HEK293 (cell line): ENCODE results near the gene TMEM205.
A peak's percentile ranks its signal among the peaks of the same experiment; 100 is the strongest.

ENCODE experiments used
- BCL11B ChIP-seq: fragments of 450-650 bp; formaldehyde crosslinking; IDR thresholded peaks from 2 replicates; pipeline ENCODE4 v1.5.1; 2016; ENCODE audit warnings: low read depth, missing biosample characterization, missing genetic modification characterization
- HOXA7 ChIP-seq: sonication (generic); formaldehyde crosslinking; IDR thresholded peaks from 2 replicates; pipeline ENCODE4 v1.8.1; 2022; ENCODE audit warnings: missing genetic modification reagents, borderline replicate concordance
- KLF1 ChIP-seq: fragments of 450-650 bp; formaldehyde crosslinking; IDR thresholded peaks from 2 replicates; pipeline ENCODE4 v1.5.1; 2016; ENCODE audit warnings: missing biosample characterization, missing genetic modification characterization
- KLF7 ChIP-seq: fragments of 450-650 bp; formaldehyde crosslinking; IDR thresholded peaks from 2 replicates; pipeline ENCODE4 v1.5.1; 2016; ENCODE audit warnings: missing biosample characterization, missing genetic modification characterization, borderline replicate concordance
- MEIS1 ChIP-seq: sonication (generic); formaldehyde crosslinking; IDR thresholded peaks from 2 replicates; pipeline ENCODE4 v1.8.1; 2022; ENCODE audit warnings: missing genetic modification reagents, mild to moderate bottlenecking, borderline replicate concordance
- OSR2 ChIP-seq: fragments of 450-650 bp; formaldehyde crosslinking; IDR thresholded peaks from 2 replicates; pipeline ENCODE4 v1.5.1; 2016; ENCODE audit warnings: missing biosample characterization, missing genetic modification characterization
- REPIN1 ChIP-seq: fragments of 450-650 bp; formaldehyde crosslinking; IDR thresholded peaks from 2 replicates; pipeline ENCODE4 v1.5.1; 2017; ENCODE audit warnings: missing biosample characterization, missing genetic modification characterization, low read depth
- SCRT1 ChIP-seq: fragments of 450-650 bp; formaldehyde crosslinking; IDR thresholded peaks from 2 replicates; pipeline ENCODE4 v1.5.1; 2016; ENCODE audit warnings: missing biosample characterization, missing genetic modification characterization, borderline replicate concordance
- TCF7L2 ChIP-seq: IDR thresholded peaks from 2 replicates; pipeline ENCODE4 v1.6.1; 2011; ENCODE audit warnings: low read depth, mild to moderate bottlenecking, inconsistent platforms, low read length, moderate library complexity, borderline replicate concordance
- ZBTB1 ChIP-seq: fragments of 450-650 bp; formaldehyde crosslinking; IDR thresholded peaks from 2 replicates; pipeline ENCODE4 v1.5.1; 2016; ENCODE audit warnings: missing biosample characterization, missing genetic modification characterization
- ZIC2 ChIP-seq: fragments of 450-650 bp; formaldehyde crosslinking; IDR thresholded peaks from 2 replicates; pipeline ENCODE4 v1.5.1; 2016; ENCODE audit warnings: missing biosample characterization, missing genetic modification characterization
- ZNF112 ChIP-seq: fragments of 450-650 bp; formaldehyde crosslinking; IDR thresholded peaks from 2 replicates; pipeline ENCODE4 v1.5.0; 2017; ENCODE audit warnings: missing biosample characterization, missing genetic modification characterization
- ZNF121 ChIP-seq: fragments of 450-650 bp; formaldehyde crosslinking; IDR thresholded peaks from 2 replicates; pipeline ENCODE4 v1.5.1; 2016; ENCODE audit warnings: missing biosample characterization, missing genetic modification characterization
- ZNF138 ChIP-seq: fragments of 450-650 bp; formaldehyde crosslinking; IDR thresholded peaks from 2 replicates; pipeline ENCODE4 v1.5.1; 2016; ENCODE audit warnings: missing biosample characterization, missing genetic modification characterization, borderline replicate concordance
- ZNF174 ChIP-seq: fragments of 450-650 bp; formaldehyde crosslinking; IDR thresholded peaks from 2 replicates; pipeline ENCODE4 v1.5.0; 2017; ENCODE audit warnings: missing biosample characterization, mild to moderate bottlenecking, missing genetic modification characterization
- ZNF19 ChIP-seq: fragments of 450-650 bp; formaldehyde crosslinking; IDR thresholded peaks from 2 replicates; pipeline ENCODE4; 2016; ENCODE audit warnings: missing biosample characterization, missing genetic modification characterization, low read depth
- ZNF211 ChIP-seq: fragments of 450-650 bp; formaldehyde crosslinking; IDR thresholded peaks from 2 replicates; pipeline ENCODE4 v1.5.1; 2016; ENCODE audit warnings: low read depth, missing biosample characterization, missing genetic modification characterization
- ZNF221 ChIP-seq: fragments of 450-650 bp; formaldehyde crosslinking; IDR thresholded peaks from 2 replicates; pipeline ENCODE4 v1.5.1; 2017; ENCODE audit warnings: missing biosample characterization, missing genetic modification characterization, borderline replicate concordance
- ZNF223 ChIP-seq: fragments of 450-650 bp; formaldehyde crosslinking; IDR thresholded peaks from 2 replicates; pipeline ENCODE4 v1.5.1; 2016; ENCODE audit warnings: missing biosample characterization, missing genetic modification characterization
- ZNF239 ChIP-seq: fragments of 450-650 bp; formaldehyde crosslinking; IDR thresholded peaks from 2 replicates; pipeline ENCODE4 v1.5.1; 2016; ENCODE audit warnings: missing biosample characterization, missing genetic modification characterization
- ZNF324 ChIP-seq: fragments of 450-650 bp; formaldehyde crosslinking; IDR thresholded peaks from 2 replicates; pipeline ENCODE4 v1.5.1; 2016; ENCODE audit warnings: missing biosample characterization, missing genetic modification characterization
- ZNF354C ChIP-seq: fragments of 450-650 bp; formaldehyde crosslinking; IDR thresholded peaks from 2 replicates; pipeline ENCODE4 v1.5.1; 2016; ENCODE audit warnings: missing biosample characterization, missing genetic modification characterization, low read depth, borderline replicate concordance
- ZNF366 ChIP-seq: fragments of 450-650 bp; formaldehyde crosslinking; conservative IDR thresholded peaks from 2 replicates; pipeline ENCODE4 v1.5.1; 2016; ENCODE audit warnings: missing biosample characterization, missing genetic modification characterization
- ZNF48 ChIP-seq: fragments of 450-650 bp; formaldehyde crosslinking; IDR thresholded peaks from 2 replicates; pipeline ENCODE4 v1.5.1; 2016; ENCODE audit warnings: missing biosample characterization, missing genetic modification characterization
- ZNF560 ChIP-seq: fragments of 450-650 bp; formaldehyde crosslinking; IDR thresholded peaks from 2 replicates; pipeline ENCODE4 v1.5.1; 2017; ENCODE audit warnings: missing biosample characterization, missing genetic modification characterization, borderline replicate concordance
- ZNF596 ChIP-seq: fragments of 450-650 bp; IDR thresholded peaks from 2 replicates; pipeline ENCODE4 v1.5.0; 2018; ENCODE audit warnings: missing biosample characterization, mild to moderate bottlenecking, missing genetic modification characterization, moderate library complexity
- ZNF664 ChIP-seq: fragments of 450-650 bp; formaldehyde crosslinking; IDR thresholded peaks from 2 replicates; pipeline ENCODE4 v1.5.1; 2016; ENCODE audit warnings: missing biosample characterization, missing genetic modification characterization
- ZNF747 ChIP-seq: fragments of 450-650 bp; formaldehyde crosslinking; IDR thresholded peaks from 2 replicates; pipeline ENCODE4 v1.5.1; 2016; ENCODE audit warnings: missing biosample characterization, missing genetic modification characterization
- ZSCAN16 ChIP-seq: fragments of 450-650 bp; formaldehyde crosslinking; IDR thresholded peaks from 2 replicates; pipeline ENCODE4 v1.5.1; 2016; ENCODE audit warnings: missing biosample characterization, missing genetic modification characterization
- TF ChIP-seq, protein P1 (sequence below): fragments of 450-650 bp; formaldehyde crosslinking; IDR thresholded peaks from 2 replicates; pipeline ENCODE4 v1.5.1; 2016; ENCODE audit warnings: missing biosample characterization, missing genetic modification characterization
- TF ChIP-seq, protein P2 (sequence below): fragments of 450-650 bp; IDR thresholded peaks from 2 replicates; pipeline ENCODE4 v1.5.1; 2018; ENCODE audit warnings: missing biosample characterization, mild to moderate bottlenecking, missing genetic modification characterization
- TF ChIP-seq, protein P3 (sequence below): fragments of 450-650 bp; formaldehyde crosslinking; IDR thresholded peaks from 2 replicates; pipeline ENCODE4 v1.5.1; 2016; ENCODE audit warnings: missing biosample characterization, missing genetic modification characterization
- TF ChIP-seq, protein P4 (sequence below): fragments of 450-650 bp; formaldehyde crosslinking; optimal IDR thresholded peaks from 2 replicates; pipeline ENCODE3; 2016; ENCODE audit warnings: missing biosample characterization, mild to moderate bottlenecking, missing genetic modification characterization

TMEM205 gene

DNA sequence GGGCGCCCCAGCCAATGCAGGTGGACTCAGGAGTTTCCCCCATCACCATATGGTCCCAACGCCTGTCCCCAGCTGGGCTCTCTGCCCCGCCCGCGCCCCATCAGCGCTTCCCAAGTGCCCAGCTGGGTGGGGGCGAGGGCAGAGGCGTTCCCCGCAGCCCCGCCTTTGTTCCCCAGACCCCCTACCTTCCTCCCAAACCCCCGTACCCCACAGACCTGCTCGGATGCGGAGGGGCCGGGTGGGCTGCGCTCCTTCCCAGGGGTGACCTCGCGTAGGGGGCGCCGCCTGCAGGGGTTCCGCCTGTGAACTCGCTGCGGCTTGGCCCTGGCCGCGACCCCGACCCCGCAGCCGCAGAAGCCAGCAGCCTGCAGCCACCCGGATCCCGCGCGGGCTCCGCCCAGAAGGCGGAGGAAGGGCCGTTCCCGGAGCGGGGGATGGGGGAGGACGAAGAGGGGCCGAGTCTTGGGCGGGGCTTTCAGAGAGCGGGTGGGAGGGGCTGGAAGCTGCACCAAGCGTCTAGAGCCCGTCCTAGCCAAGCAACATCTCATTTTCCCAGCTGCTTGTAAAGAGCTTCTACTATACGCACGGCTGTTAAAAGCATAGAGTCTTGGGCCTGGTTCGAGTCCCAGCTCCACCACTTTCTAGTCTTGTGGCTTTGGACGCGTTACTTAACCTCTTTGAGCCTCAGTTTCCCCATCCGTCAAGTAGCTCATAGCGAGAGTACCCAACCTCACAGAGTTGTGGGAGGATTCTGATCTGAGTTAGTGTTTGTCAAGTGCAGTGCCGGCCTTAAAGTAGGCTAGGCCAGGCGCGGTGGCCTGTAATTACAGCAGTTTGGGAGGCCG is 6.6 kb downstream of the TMEM205 start, which contains the start of gene RAB3D (continued):
- TF ChIP-seq, protein P1, sequence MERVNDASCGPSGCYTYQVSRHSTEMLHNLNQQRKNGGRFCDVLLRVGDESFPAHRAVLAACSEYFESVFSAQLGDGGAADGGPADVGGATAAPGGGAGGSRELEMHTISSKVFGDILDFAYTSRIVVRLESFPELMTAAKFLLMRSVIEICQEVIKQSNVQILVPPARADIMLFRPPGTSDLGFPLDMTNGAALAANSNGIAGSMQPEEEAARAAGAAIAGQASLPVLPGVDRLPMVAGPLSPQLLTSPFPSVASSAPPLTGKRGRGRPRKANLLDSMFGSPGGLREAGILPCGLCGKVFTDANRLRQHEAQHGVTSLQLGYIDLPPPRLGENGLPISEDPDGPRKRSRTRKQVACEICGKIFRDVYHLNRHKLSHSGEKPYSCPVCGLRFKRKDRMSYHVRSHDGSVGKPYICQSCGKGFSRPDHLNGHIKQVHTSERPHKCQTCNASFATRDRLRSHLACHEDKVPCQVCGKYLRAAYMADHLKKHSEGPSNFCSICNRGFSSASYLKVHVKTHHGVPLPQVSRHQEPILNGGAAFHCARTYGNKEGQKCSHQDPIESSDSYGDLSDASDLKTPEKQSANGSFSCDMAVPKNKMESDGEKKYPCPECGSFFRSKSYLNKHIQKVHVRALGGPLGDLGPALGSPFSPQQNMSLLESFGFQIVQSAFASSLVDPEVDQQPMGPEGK (tag by site-specific recombination), result peak; percentile 69
- TF ChIP-seq OSR2 (tag by site-specific recombination) (peak; percentile 37; the same call in 1 of the 2 replicates), ZNF211 (no peak), ZNF48 (no peak), ZNF354C (tag by site-specific recombination) (no peak), HOXA7 (no peak), ZNF596 (no peak), ZNF366 (tag by site-specific recombination) (peak; percentile 60), ZBTB1 (no peak), SCRT1 (tag by site-specific recombination) (no peak), ZNF121 (no peak), REPIN1 (tag by site-specific recombination) (no peak), KLF7 (0 out of 2 replicates have a peak, but pooled peaks have one; percentile 15), ZIC2 (tag by site-specific recombination) (peak; percentile 61), ZNF19 (tag by site-specific recombination) (no peak), TCF7L2 (no peak), ZNF138 (no peak), MEIS1 (no peak), ZNF223 (tag by site-specific recombination) (no peak), ZNF239 (tag by site-specific recombination) (no peak), ZNF112 (tag by site-specific recombination) (no peak), ZNF664 (tag by site-specific recombination) (peak; percentile 90; the same call in 1 of the 2 replicates), ZNF174 (tag by site-specific recombination) (no peak), ZNF747 (tag by site-specific recombination) (no peak), ZNF560 (tag by site-specific recombination) (no peak), ZNF324 (tag by site-specific recombination) (no peak), KLF1 (peak; percentile 98), ZNF221 (tag by site-specific recombination) (no peak), BCL11B (tag by site-specific recombination) (peak; percentile 63; the same call in 1 of the 2 replicates), ZSCAN16 (tag by site-specific recombination) (no peak)
- TF ChIP-seq, protein P2, sequence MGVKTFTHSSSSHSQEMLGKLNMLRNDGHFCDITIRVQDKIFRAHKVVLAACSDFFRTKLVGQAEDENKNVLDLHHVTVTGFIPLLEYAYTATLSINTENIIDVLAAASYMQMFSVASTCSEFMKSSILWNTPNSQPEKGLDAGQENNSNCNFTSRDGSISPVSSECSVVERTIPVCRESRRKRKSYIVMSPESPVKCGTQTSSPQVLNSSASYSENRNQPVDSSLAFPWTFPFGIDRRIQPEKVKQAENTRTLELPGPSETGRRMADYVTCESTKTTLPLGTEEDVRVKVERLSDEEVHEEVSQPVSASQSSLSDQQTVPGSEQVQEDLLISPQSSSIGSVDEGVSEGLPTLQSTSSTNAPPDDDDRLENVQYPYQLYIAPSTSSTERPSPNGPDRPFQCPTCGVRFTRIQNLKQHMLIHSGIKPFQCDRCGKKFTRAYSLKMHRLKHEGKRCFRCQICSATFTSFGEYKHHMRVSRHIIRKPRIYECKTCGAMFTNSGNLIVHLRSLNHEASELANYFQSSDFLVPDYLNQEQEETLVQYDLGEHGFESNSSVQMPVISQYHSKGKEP (tag by site-specific recombination), result 0 out of 2 replicates have a peak, but pooled peaks have one; percentile 13
- TF ChIP-seq, protein P3, sequence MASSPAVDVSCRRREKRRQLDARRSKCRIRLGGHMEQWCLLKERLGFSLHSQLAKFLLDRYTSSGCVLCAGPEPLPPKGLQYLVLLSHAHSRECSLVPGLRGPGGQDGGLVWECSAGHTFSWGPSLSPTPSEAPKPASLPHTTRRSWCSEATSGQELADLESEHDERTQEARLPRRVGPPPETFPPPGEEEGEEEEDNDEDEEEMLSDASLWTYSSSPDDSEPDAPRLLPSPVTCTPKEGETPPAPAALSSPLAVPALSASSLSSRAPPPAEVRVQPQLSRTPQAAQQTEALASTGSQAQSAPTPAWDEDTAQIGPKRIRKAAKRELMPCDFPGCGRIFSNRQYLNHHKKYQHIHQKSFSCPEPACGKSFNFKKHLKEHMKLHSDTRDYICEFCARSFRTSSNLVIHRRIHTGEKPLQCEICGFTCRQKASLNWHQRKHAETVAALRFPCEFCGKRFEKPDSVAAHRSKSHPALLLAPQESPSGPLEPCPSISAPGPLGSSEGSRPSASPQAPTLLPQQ (tag by site-specific recombination), result no peak
- TF ChIP-seq, protein P4, sequence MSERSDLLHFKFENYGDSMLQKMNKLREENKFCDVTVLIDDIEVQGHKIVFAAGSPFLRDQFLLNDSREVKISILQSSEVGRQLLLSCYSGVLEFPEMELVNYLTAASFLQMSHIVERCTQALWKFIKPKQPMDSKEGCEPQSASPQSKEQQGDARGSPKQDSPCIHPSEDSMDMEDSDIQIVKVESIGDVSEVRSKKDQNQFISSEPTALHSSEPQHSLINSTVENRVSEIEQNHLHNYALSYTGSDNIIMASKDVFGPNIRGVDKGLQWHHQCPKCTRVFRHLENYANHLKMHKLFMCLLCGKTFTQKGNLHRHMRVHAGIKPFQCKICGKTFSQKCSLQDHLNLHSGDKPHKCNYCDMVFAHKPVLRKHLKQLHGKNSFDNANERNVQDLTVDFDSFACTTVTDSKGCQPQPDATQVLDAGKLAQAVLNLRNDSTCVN, result peak; percentile 52
